ENCODE results near the gene TRIM7.

DNA sequence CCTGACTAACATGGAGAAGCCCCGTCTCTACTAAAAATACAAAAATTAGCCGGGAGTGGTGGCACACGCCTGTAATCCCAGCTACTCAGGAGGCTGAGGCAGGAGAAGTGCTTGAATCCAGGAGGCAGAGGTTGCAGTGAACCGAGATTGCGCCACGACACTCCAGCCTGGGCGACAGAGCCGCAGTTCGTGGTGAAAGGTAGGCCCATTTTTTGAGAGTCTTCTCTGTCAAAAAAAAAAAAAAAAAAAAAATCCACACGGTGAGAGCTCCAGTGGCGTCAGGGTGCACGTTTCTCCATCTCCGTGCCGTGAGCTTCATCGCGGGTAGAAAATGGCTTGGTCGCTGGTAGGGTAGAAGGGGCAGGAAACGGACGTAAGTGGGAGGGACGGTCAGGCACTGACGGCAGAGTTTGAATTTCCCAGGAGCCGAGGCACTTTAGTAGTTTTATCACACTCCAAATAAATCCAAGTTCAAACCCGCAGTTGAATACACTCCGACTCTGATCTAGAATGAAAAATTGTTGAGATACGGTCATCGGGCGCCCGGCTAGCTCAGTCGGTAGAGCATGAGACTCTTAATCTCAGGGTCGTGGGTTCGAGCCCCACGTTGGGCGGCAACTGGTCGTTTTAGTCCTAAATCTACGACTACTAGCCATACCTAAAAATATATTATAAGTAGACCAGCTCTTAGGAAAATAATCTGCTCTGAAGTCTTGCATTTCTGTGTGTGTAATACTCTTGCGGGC is 2.4 kb upstream of the TRIM7 start:
- TF ChIP-seq, protein P1, sequence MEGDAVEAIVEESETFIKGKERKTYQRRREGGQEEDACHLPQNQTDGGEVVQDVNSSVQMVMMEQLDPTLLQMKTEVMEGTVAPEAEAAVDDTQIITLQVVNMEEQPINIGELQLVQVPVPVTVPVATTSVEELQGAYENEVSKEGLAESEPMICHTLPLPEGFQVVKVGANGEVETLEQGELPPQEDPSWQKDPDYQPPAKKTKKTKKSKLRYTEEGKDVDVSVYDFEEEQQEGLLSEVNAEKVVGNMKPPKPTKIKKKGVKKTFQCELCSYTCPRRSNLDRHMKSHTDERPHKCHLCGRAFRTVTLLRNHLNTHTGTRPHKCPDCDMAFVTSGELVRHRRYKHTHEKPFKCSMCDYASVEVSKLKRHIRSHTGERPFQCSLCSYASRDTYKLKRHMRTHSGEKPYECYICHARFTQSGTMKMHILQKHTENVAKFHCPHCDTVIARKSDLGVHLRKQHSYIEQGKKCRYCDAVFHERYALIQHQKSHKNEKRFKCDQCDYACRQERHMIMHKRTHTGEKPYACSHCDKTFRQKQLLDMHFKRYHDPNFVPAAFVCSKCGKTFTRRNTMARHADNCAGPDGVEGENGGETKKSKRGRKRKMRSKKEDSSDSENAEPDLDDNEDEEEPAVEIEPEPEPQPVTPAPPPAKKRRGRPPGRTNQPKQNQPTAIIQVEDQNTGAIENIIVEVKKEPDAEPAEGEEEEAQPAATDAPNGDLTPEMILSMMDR (conservative IDR thresholded peaks at IDR 0.05 in 1 of 2, IDR thresholded peaks at IDR 0.05 in 1 of 2; ENCODE audit: low read depth in 1 of 2, low read length in 2 of 2) = no peak
- TF ChIP-seq EZH2 (IDR thresholded peaks at IDR 0.05; ENCODE audit: low read length, missing control alignments) = no peak

Data from fibroblast of lung (primary cell).